Keratinocyte (primary cell): ENCODE measurements around the gene TUBE1.

Source experiments
- CTCF ChIP-seq, 3 experiments: IDR thresholded peaks in 1 of 3; conservative IDR thresholded peaks in 1 of 3; optimal IDR thresholded peaks in 1 of 3; 2 replicates in 2 of 3; 3 replicates in 1 of 3; pipeline versions ENCODE3 to v1.5.1; 2011; ENCODE audit warnings: low read length in 3 of 3, mild to moderate bottlenecking in 3 of 3, moderate library complexity in 2 of 3, control low read depth in 1 of 3, inconsistent platforms in 1 of 3; ENCODE audit not compliant: insufficient read depth in 2 of 3; ENCODE audit errors: extremely low read depth in 1 of 3
- EZH2 ChIP-seq: IDR thresholded peaks from one replicate; pipeline ENCODE4 v1.6.1; 2012; ENCODE audit warnings: inconsistent platforms, mild to moderate bottlenecking, low read length, moderate library complexity

- TF ChIP-seq CTCF (optimal IDR thresholded peaks at IDR 0.05 in 1 of 3, IDR thresholded peaks at IDR 0.05 in 1 of 3, conservative IDR thresholded peaks at IDR 0.05 in 1 of 3; ENCODE audit: extremely low read depth in 1 of 3, insufficient read depth in 2 of 3, low read length in 3 of 3) (no peak), EZH2 (no peak)
These were observed 25.7 kb downstream of the TUBE1 start for GRCh38 chr6:112061605-112062004.
